Endothelial cell (in vitro differentiated cells): ENCODE measurements around the gene FZR1. TPM values are rescaled to one million over a fixed set of nuclear protein-coding genes. Genes with fewer than 3 reads are reported as not detected.
"Not testable (repeated sequence)": the region's sequence is repeated elsewhere in the genome, so short reads cannot be mapped to it uniquely, and the experiment has no call there.

Experiments used
- DNase-seq: peaks from one replicate; pipeline ENCODE4 v3.0.0; 2021; ENCODE audit warnings: low spot score
- H3K27ac Mint-ChIP-seq: one replicate; pipeline ENCODE4 v1.8.0; 2021; ENCODE audit warnings: mixed read lengths, inconsistent platforms; ENCODE audit not compliant: unreplicated experiment
- H3K27me3 Mint-ChIP-seq: one replicate; pipeline ENCODE4 v1.8.0; 2021; ENCODE audit warnings: mild to moderate bottlenecking, moderate library complexity, mixed read lengths, inconsistent platforms; ENCODE audit not compliant: unreplicated experiment
- H3K36me3 Mint-ChIP-seq: one replicate; pipeline ENCODE4 v1.8.0; 2021; ENCODE audit warnings: mild to moderate bottlenecking, low read depth, mixed read lengths, inconsistent platforms; ENCODE audit not compliant: unreplicated experiment
- H3K4me1 Mint-ChIP-seq: one replicate; pipeline ENCODE4 v1.8.0; 2021; ENCODE audit warnings: mild to moderate bottlenecking, mixed read lengths, inconsistent platforms; ENCODE audit not compliant: unreplicated experiment
- H3K4me3 Mint-ChIP-seq: one replicate; pipeline ENCODE4 v1.8.0; 2021; ENCODE audit warnings: mild to moderate bottlenecking, mixed read lengths, inconsistent platforms; ENCODE audit not compliant: unreplicated experiment
- H3K9me3 Mint-ChIP-seq: one replicate; pipeline ENCODE4 v1.8.0; 2021; ENCODE audit warnings: mixed read lengths, inconsistent platforms; ENCODE audit not compliant: unreplicated experiment
- total RNA-seq: library from RNA; stranded (reverse); fragmentation: NEBNext Ultra II Directional; extraction: Animal tissue kit (Norgen Biotek cat#: 25700); gene quantifications from one replicate; pipeline ENCODE4 v1.2.1, GENCODE V29; 2021; ENCODE audit not compliant: unreplicated experiment
- TF ChIP-seq, protein P1 (sequence below): fragments of 200-600 bp; sonication (generic); IDR thresholded peaks from one replicate; pipeline ENCODE4 v1.5.0; 2021; ENCODE audit warnings: antibody characterized with exemption; ENCODE audit not compliant: unreplicated experiment

Gene FZR1
- total RNA-seq, 1 donor from 2014 or later = 38.9 TPM

DNA sequence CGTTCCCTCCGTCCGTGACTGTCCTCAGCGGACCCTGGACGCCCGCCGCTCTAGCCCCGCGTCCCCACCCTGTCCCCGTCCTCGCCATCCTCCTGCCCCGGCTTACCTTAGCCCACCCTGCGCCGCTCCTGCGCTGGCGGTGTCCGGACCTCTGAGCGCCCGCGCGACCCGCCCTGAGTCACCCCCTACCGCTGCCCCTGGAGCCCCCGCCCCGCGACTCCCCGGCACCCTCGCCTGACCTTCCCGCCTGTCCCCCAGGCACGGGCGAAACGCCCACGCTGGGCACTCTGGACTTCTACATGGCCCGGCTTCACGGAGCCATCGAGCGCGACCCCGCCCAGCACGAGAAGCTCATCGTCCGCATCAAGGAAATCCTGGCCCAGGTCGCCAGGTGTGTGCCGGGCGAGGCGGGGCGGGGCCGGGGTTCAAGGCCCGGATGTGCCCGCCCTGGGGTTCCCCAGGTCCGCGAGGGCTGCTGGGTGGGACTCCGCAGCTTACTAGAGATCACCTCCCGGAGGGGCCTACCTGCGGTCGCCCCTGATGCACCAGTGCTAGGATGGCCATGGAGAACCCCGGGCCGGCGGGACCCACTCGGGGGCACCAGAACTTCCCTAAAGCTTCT lies 71.7 kb downstream of the FZR1 start:
- DNase-seq = no peak
- Mint-ChIP-seq H3K4me1 (peaks cover 11% of the 10 kb centered on the region), H3K27ac (no peak overlapping the region), H3K9me3 (no peaks in the 10 kb centered on the region), H3K27me3 (peaks cover 26% of the 10 kb centered on the region), H3K4me3 (no peak overlapping the region), H3K36me3 (peaks cover 12% of the 10 kb centered on the region)
- TF ChIP-seq, protein P1, sequence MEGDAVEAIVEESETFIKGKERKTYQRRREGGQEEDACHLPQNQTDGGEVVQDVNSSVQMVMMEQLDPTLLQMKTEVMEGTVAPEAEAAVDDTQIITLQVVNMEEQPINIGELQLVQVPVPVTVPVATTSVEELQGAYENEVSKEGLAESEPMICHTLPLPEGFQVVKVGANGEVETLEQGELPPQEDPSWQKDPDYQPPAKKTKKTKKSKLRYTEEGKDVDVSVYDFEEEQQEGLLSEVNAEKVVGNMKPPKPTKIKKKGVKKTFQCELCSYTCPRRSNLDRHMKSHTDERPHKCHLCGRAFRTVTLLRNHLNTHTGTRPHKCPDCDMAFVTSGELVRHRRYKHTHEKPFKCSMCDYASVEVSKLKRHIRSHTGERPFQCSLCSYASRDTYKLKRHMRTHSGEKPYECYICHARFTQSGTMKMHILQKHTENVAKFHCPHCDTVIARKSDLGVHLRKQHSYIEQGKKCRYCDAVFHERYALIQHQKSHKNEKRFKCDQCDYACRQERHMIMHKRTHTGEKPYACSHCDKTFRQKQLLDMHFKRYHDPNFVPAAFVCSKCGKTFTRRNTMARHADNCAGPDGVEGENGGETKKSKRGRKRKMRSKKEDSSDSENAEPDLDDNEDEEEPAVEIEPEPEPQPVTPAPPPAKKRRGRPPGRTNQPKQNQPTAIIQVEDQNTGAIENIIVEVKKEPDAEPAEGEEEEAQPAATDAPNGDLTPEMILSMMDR = no peak

DNA sequence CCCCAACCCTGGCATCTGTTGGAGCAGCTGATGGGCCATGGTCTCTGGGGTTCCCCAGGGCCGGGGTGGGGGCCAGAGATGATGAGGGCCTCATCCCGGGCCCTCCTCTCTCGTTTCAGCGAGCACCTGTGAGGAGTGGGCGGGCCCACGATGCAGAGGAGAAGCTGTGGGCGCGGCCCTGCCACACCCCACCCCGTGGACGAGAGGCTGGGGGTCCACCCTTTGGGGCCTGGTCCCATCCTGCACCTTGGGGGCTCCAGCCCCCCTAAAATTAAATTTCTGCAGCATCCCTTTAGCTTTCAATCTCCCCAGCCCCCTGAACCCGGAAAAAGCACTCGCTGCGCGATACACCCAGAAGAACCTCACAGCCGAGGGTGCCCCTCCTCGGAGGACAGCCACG lies 72.3 kb downstream of the FZR1 start:
- TF ChIP-seq, protein P1 = no peak
- H3K4me1 Mint-ChIP-seq = peaks cover 11% of the 10 kb centered on the region

DNA sequence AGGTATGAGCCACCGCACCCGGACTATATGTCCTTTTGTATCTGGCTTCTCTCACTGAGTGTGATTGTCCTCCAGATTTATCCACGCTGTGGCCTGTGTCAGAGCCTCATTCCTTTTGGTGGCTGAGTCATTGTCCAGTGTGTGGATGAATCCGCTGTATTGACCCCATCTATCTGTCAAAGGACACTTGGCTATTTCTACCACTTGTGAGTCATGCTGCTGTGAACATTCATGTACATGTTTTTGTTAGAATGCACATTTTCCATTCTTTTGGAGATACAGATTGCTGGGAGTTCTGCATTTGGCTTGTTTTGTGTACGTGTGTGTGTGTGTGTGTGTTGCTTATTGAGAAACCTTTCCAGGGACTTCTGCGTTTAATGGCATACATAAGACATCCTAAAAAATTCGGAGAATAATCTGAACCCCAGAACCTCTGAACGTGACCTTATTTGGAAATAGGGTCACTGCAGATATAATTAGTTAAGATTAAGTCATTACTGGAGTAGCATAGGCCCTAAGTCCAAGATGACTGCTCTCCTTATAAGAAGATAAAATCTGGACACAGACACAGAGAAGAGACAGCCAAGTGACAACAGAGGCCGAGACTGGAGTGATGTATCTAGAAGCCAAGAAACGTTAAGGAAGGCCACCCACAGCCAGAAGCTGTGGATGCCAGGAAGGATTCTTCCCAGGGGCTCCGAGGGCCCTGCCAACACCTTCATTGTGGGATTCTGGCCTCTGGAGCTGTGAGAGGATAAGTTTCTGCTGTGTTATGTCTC lies 74.2 kb downstream of the FZR1 start:
- DNase-seq = no peak

More for the DNA sequence above, 72.3 kb downstream of the FZR1 start:
- H3K27me3 Mint-ChIP-seq = peaks cover 26% of the 10 kb centered on the region
- peaks cover 12% of the 10 kb centered on the region for H3K36me3 Mint-ChIP-seq
- no peak overlapping the region for H3K27ac Mint-ChIP-seq
- no peaks in the 10 kb centered on the region for H3K9me3 Mint-ChIP-seq
- H3K4me3 Mint-ChIP-seq = no peak overlapping the region
- no peak for DNase-seq

DNA sequence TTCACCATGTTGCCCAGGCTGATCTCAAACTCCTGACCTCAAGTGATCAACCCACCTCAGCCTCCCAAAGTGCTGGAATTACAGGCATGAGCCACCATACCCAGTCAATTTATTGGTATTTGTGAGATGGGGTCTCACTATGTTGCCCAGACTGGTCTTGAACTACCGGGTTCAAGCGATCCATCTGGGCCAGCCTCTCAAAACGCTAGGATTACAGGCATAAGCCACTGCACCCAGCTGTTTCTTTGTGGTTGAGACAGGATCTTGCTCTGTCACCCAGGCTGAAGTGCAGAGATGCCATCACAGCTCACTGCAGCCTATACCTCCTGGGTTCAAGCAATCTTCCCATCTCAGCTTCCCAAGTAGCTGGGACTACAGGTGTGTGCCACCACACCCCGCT lies 75.7 kb downstream of the FZR1 start:
- H3K4me3 Mint-ChIP-seq, H3K4me1 Mint-ChIP-seq: not testable (repeated sequence)
- H3K27me3 Mint-ChIP-seq = peaks cover 14% of the 10 kb centered on the region

More for the DNA sequence above, 74.2 kb downstream of the FZR1 start:
- no peak overlapping the region for H3K27ac Mint-ChIP-seq
- H3K9me3 Mint-ChIP-seq = no peaks in the 10 kb centered on the region
- no peak overlapping the region for H3K4me3 Mint-ChIP-seq
- peaks cover 6% of the 10 kb centered on the region for H3K4me1 Mint-ChIP-seq
- H3K27me3 Mint-ChIP-seq = peaks cover 18% of the 10 kb centered on the region
- TF ChIP-seq, protein P1 = no peak
- peaks cover 1% of the 10 kb centered on the region for H3K36me3 Mint-ChIP-seq

DNA sequence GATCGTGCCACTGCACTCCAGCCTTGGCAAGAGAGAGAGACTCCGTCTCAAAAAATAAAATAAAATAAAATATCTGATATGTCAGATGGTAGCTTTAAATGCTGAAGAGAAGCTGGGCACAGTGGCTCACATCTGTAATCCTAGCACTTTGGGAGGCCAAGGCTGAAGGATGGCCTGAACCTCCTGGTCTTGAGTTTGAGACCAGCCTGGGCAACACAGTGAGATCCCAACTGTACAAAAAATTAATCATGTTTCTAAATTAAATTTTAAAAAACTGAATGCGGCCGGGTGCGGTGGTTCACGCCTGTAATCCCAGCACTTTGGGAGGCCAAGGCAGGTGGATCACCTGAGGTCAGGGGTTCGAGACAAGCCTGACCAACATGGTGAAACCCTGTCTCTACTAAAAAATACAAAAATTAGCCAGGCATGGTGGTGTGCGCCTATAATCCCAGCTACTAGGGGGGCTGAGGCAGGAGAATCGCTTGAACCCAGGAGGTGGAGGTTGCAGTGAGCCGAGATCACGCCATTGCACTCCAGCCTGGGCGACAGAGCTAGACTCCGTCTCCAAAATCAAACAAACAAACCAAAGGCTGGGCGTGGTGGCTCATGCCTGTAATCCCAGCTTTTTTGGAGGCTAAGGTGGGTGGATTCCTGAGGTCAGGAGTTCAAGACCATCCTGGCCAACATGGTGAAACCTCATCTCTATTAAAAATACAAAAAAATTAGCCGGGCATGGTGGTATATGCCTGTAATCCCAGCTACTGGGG lies 78.1 kb downstream of the FZR1 start:
- not testable (repeated sequence) for H3K27ac Mint-ChIP-seq, H3K4me1 Mint-ChIP-seq, H3K36me3 Mint-ChIP-seq, H3K9me3 Mint-ChIP-seq, H3K27me3 Mint-ChIP-seq, DNase-seq, H3K4me3 Mint-ChIP-seq

More for the DNA sequence above, 75.7 kb downstream of the FZR1 start:
- H3K9me3 Mint-ChIP-seq, DNase-seq, H3K27ac Mint-ChIP-seq, H3K36me3 Mint-ChIP-seq: not testable (repeated sequence)
